Measurements from ENCODE around the gene AASDH. TPM values are rescaled to one million over a fixed set of nuclear protein-coding genes. Genes with fewer than 3 reads are reported as not detected.

AASDH gene
- total RNA-seq, 2 experiments from 2014 or later: 10.2 to 10.6 TPM

- H3K36me3 Mint-ChIP-seq (ENCODE audit: low read depth): no peaks in the 10 kb centered on the region
- Histone ChIP-seq H3K4me3 (ENCODE audit: low read length) (no peak overlapping the region), H3K27ac (ENCODE audit: low read depth in 1 of 2, low read length in 2 of 2) (no peak overlapping the region), H3K9me3 (ENCODE audit: control insufficient read depth in 1 of 2, insufficient read depth in 1 of 2, low read length in 2 of 2) (peaks cover 0 to 26% of the 10 kb centered on the region in 2 experiments), H3K36me3 (ENCODE audit: insufficient read depth, low read length) (no peaks in the 10 kb centered on the region), H3K27me3 (ENCODE audit: control insufficient read depth in 1 of 2, insufficient read depth in 2 of 2, low read length in 2 of 2) (peaks cover 0 to 2% of the 10 kb centered on the region in 2 experiments), H3K4me1 (ENCODE audit: insufficient read depth, low read length) (no peaks in the 10 kb centered on the region)
- H3K9me3 Mint-ChIP-seq: no peaks in the 10 kb centered on the region
- TF ChIP-seq, protein P1, sequence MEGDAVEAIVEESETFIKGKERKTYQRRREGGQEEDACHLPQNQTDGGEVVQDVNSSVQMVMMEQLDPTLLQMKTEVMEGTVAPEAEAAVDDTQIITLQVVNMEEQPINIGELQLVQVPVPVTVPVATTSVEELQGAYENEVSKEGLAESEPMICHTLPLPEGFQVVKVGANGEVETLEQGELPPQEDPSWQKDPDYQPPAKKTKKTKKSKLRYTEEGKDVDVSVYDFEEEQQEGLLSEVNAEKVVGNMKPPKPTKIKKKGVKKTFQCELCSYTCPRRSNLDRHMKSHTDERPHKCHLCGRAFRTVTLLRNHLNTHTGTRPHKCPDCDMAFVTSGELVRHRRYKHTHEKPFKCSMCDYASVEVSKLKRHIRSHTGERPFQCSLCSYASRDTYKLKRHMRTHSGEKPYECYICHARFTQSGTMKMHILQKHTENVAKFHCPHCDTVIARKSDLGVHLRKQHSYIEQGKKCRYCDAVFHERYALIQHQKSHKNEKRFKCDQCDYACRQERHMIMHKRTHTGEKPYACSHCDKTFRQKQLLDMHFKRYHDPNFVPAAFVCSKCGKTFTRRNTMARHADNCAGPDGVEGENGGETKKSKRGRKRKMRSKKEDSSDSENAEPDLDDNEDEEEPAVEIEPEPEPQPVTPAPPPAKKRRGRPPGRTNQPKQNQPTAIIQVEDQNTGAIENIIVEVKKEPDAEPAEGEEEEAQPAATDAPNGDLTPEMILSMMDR (IDR thresholded peaks at IDR 0.05): no peak
- H3K27ac Mint-ChIP-seq: no peak overlapping the region
- ChIA-PET POLR2A (no interaction called here), CTCF (no interaction called here)
- H3K4me1 Mint-ChIP-seq (ENCODE audit: low read depth): no peaks in the 10 kb centered on the region
- no peaks in the 10 kb centered on the region for H3K27me3 Mint-ChIP-seq
- ATAC-seq (ENCODE audit: poor library complexity) (no peak), DNase-seq (no peak)
- H3K4me3 Mint-ChIP-seq: no peak overlapping the region
- intact Hi-C loops (cut with DNase I, micrococcal nuclease): no loop called here
Measured at GRCh38 chr4:56314207-56314915, 72.9 kb downstream of the AASDH start.

- Histone ChIP-seq H3K4me3 (ENCODE audit: low read length) (no peak overlapping the region), H3K27ac (ENCODE audit: low read depth in 1 of 2, low read length in 2 of 2) (no peak overlapping the region), H3K36me3 (ENCODE audit: insufficient read depth, low read length) (no peaks in the 10 kb centered on the region), H3K9me3 (ENCODE audit: control insufficient read depth in 1 of 2, insufficient read depth in 1 of 2, low read length in 2 of 2) (peaks cover 0 to 26% of the 10 kb centered on the region in 2 experiments), H3K4me1 (ENCODE audit: insufficient read depth, low read length) (no peaks in the 10 kb centered on the region), H3K27me3 (ENCODE audit: control insufficient read depth in 1 of 2, insufficient read depth in 2 of 2, low read length in 2 of 2) (no peaks in the 10 kb centered on the region)
- ATAC-seq (ENCODE audit: poor library complexity) (no peak), DNase-seq (no peak)
- intact Hi-C loops (cut with DNase I, micrococcal nuclease): no loop called here
- no peaks in the 10 kb centered on the region for H3K9me3 Mint-ChIP-seq
- no peak overlapping the region for H3K27ac Mint-ChIP-seq
- ChIA-PET POLR2A (no interaction called here), CTCF (no interaction called here)
- H3K36me3 Mint-ChIP-seq (ENCODE audit: low read depth): no peaks in the 10 kb centered on the region
- TF ChIP-seq, protein P1 (IDR thresholded peaks at IDR 0.05): no peak
- no peaks in the 10 kb centered on the region for H3K27me3 Mint-ChIP-seq
- H3K4me3 Mint-ChIP-seq: no peak overlapping the region
- H3K4me1 Mint-ChIP-seq (ENCODE audit: low read depth): no peaks in the 10 kb centered on the region
Measured at GRCh38 chr4:56313132-56313531, 74.2 kb downstream of the AASDH start.

DNA sequence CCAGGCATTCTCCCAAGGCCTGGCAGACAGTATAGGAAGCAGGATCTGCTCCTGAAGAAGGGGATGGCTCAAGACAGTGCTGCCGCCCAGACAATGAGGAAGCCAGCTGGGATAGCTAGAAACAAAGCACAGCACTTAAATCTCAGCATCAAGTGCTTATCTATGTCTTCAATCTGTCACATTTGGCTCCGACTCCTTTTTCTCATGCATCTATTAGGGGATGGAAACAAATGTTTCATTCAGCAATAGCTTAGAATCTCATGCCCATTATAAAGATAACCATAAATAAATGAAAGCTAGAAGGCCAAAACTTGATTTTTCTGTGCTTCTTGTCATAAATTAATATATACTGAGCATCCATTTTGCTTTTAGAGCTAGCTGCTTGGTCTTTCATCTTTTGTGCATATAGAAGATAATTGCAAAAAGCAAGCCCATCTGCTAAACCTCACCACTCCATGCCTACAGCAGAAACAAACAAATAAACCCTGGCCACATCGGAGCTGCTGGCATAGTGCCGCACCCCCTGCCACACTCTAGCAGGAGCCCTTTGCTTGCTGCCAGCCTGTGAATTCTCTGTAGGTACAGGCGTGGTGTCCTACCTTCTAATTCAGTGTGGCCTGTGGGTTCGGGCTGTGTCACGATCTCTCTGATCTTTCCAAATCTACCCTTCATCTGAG lies 75.9 kb downstream of the AASDH start:
- H3K4me1 ChIP-seq (ENCODE audit: insufficient read depth, low read length): no peaks in the 10 kb centered on the region
- Mint-ChIP-seq H3K4me3 (no peak overlapping the region), H3K27me3 (no peaks in the 10 kb centered on the region), H3K4me1 (ENCODE audit: low read depth) (no peaks in the 10 kb centered on the region), H3K27ac (no peak overlapping the region), H3K36me3 (ENCODE audit: low read depth) (no peaks in the 10 kb centered on the region), H3K9me3 (no peaks in the 10 kb centered on the region)
- H3K4me3 ChIP-seq (ENCODE audit: low read length): no peak overlapping the region
- ATAC-seq (ENCODE audit: poor library complexity) (no peak), DNase-seq (no peak)
- ChIA-PET POLR2A (no interaction called here), CTCF (no interaction called here)
- TF ChIP-seq, protein P1 (IDR thresholded peaks at IDR 0.05): no peak
- no peaks in the 10 kb centered on the region for H3K27me3 ChIP-seq (ENCODE audit: control insufficient read depth in 1 of 2, insufficient read depth in 2 of 2, low read length in 2 of 2)
- peaks cover 0 to 25% of the 10 kb centered on the region in 2 experiments for H3K9me3 ChIP-seq (ENCODE audit: control insufficient read depth in 1 of 2, insufficient read depth in 1 of 2, low read length in 2 of 2)
- no peak overlapping the region for H3K27ac ChIP-seq (ENCODE audit: low read depth in 1 of 2, low read length in 2 of 2)
- intact Hi-C loops (cut with DNase I, micrococcal nuclease): no loop called here
- no peaks in the 10 kb centered on the region for H3K36me3 ChIP-seq (ENCODE audit: insufficient read depth, low read length)
